ENCODE results near the gene PEX11B. TPM values are rescaled to one million over a fixed set of nuclear protein-coding genes. Genes with fewer than 3 reads are reported as not detected.

The PEX11B gene
- total RNA-seq, 1 experiment from 2014 or later: 19.7 TPM

DNA sequence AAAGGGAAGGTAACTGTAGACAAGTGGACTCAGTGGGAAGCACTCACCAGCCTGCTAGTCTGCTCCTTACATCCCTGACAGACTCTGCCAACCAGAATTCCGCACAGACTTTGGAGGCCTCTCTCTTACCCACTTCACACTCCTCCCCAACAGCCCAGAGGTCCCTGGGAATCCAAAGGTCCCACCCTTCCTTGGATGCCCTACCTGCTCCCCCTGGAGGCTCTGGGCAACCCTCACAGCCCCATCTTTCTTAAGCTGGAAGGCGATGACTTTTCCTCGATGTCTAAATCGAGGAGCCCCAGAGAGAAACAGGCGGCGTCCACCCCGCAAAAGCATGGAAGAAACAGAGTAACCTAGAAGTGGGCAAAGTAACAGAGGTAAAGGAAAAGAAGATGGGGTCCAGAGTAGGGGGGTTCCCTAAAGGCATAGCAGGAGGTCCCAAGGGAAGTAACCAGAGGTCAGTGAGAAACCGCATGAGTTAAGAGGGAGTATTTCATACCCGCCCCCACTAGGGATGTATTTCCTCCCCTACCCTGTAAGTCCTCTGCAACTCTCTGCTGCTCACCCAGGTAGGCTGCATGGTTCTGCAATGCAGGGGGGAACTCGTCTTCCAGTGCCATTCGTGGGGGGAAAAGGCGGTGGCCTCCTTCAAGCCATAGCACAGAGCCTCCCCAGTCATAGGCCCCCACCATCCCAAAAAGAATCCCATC is 17.1 kb downstream of the PEX11B start:
- BruUV-seq (replicated peaks): no TSS peak
- H3K9me2 ChIP-seq (ENCODE audit: insufficient read depth): no peaks in the 10 kb centered on the region
- ChIA-PET POLR2A (ENCODE audit: unreplicated experiment) (no interaction called here), CTCF (no interaction called here)
- H2AFZ ChIP-seq: no peak overlapping the region
- TF ChIP-seq, protein P1, sequence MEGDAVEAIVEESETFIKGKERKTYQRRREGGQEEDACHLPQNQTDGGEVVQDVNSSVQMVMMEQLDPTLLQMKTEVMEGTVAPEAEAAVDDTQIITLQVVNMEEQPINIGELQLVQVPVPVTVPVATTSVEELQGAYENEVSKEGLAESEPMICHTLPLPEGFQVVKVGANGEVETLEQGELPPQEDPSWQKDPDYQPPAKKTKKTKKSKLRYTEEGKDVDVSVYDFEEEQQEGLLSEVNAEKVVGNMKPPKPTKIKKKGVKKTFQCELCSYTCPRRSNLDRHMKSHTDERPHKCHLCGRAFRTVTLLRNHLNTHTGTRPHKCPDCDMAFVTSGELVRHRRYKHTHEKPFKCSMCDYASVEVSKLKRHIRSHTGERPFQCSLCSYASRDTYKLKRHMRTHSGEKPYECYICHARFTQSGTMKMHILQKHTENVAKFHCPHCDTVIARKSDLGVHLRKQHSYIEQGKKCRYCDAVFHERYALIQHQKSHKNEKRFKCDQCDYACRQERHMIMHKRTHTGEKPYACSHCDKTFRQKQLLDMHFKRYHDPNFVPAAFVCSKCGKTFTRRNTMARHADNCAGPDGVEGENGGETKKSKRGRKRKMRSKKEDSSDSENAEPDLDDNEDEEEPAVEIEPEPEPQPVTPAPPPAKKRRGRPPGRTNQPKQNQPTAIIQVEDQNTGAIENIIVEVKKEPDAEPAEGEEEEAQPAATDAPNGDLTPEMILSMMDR (conservative IDR thresholded peaks at IDR 0.05): no peak
- no peak for TF ChIP-seq EZH2 (IDR thresholded peaks at IDR 0.05; ENCODE audit: low read depth)
- H3K36me3 ChIP-seq (ENCODE audit: low read depth): no peaks in the 10 kb centered on the region
- no peaks in the 10 kb centered on the region for H3K4me1 ChIP-seq (replicated peaks; ENCODE audit: insufficient read depth)
- H3K79me2 ChIP-seq (ENCODE audit: low read depth): no peaks in the 10 kb centered on the region
- H4K20me1 ChIP-seq (ENCODE audit: insufficient read depth): no peaks in the 10 kb centered on the region
- no peak overlapping the region for H3K4me2 ChIP-seq
- no peak for DNase-seq
- no peak overlapping the region for H3K27ac ChIP-seq
- intact Hi-C loops (cut with micrococcal nuclease; ENCODE audit: unreplicated experiment): no loop called here
- no peaks in the 10 kb centered on the region for H3K27me3 ChIP-seq (ENCODE audit: insufficient read depth, low read depth)
- no peaks in the 10 kb centered on the region for H3F3A ChIP-seq (ENCODE audit: insufficient read depth, low read depth)
- H3K4me3 ChIP-seq: no peak overlapping the region
- no peaks in the 10 kb centered on the region for H3K9me3 ChIP-seq (ENCODE audit: insufficient read depth, low read depth)

DNA sequence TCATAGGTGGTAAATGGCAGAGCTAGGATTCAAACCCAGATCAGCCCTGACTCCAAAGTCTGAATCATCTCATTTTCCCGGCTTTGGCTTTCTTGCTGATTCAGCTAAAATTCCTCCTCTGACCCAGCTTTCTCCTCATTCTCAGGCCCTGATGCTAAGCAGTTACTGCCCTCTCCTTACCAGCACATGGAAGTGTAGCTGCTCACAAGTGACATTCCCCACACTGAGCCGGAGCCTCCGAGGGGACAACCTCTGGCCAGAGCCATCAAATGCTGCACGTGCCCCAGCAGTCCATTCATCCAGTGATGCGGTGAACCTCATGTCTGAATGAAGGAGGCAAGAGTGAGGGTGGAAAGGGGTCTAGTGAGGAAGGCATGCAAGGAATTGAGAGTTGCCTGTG is 19.8 kb downstream of the PEX11B start:
- Histone ChIP-seq H3K4me3 (no peak overlapping the region), H3K9me2 (ENCODE audit: insufficient read depth) (no peaks in the 10 kb centered on the region), H3K4me2 (no peak overlapping the region), H4K20me1 (ENCODE audit: insufficient read depth) (no peaks in the 10 kb centered on the region), H3F3A (ENCODE audit: insufficient read depth, low read depth) (no peaks in the 10 kb centered on the region), H3K27me3 (ENCODE audit: insufficient read depth, low read depth) (no peaks in the 10 kb centered on the region), H3K79me2 (ENCODE audit: low read depth) (no peaks in the 10 kb centered on the region), H3K36me3 (ENCODE audit: low read depth) (no peaks in the 10 kb centered on the region), H3K9me3 (ENCODE audit: insufficient read depth, low read depth) (no peaks in the 10 kb centered on the region), H3K4me1 (replicated peaks; ENCODE audit: insufficient read depth) (0 out of 2 replicates have a peak, but pooled peaks cover under 1% of the 10 kb centered on the region), H3K27ac (no peak overlapping the region), H2AFZ (no peak overlapping the region)
- intact Hi-C loops (cut with micrococcal nuclease; ENCODE audit: unreplicated experiment): no loop called here
- DNase-seq: no peak
- POLR2A ChIA-PET (ENCODE audit: unreplicated experiment): no interaction called here
- no peak for TF ChIP-seq EZH2 (IDR thresholded peaks at IDR 0.05; ENCODE audit: low read depth)
- TF ChIP-seq, protein P1 (conservative IDR thresholded peaks at IDR 0.05): no peak
- CTCF ChIA-PET: no interaction called here
- no TSS peak for BruUV-seq (replicated peaks)

DNA sequence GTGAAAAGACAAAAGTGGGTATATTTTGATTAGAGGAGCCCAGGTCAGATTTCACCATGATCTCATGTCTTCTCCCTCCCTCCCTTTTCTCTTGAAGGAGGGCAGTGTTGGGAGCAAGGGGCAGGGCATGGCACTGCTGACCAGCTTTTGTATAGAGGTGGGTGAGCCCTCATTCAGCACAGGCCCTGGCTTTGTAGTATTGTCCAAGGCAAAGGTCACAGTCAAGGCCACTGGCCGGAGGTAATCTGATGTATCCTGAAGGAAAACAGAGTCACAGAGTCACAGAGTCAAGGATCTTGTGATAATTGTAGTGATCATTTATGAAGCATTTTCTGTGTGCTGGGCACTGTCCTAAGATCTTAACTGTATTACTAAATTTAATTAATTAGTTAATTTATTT is 20.5 kb downstream of the PEX11B start:
- TF ChIP-seq EZH2 (IDR thresholded peaks at IDR 0.05; ENCODE audit: low read depth): no peak
- TF ChIP-seq, protein P1 (conservative IDR thresholded peaks at IDR 0.05): no peak
- no peaks in the 10 kb centered on the region for H3K9me3 ChIP-seq (ENCODE audit: insufficient read depth, low read depth)
- H3K79me2 ChIP-seq (ENCODE audit: low read depth): no peaks in the 10 kb centered on the region
- no peaks in the 10 kb centered on the region for H3K9me2 ChIP-seq (ENCODE audit: insufficient read depth)
- no TSS peak for BruUV-seq (replicated peaks)
- H2AFZ ChIP-seq: no peak overlapping the region
- H3K4me2 ChIP-seq: no peak overlapping the region
- POLR2A ChIA-PET (ENCODE audit: unreplicated experiment): no interaction called here
- no peaks in the 10 kb centered on the region for H3K27me3 ChIP-seq (ENCODE audit: insufficient read depth, low read depth)
- no peak overlapping the region for H3K4me3 ChIP-seq
- CTCF ChIA-PET: no interaction called here
- DNase-seq: no peak
- no peak overlapping the region for H3K27ac ChIP-seq
- peaks cover 4% of the 10 kb centered on the region; the same call in 1 of the 2 replicates for H3F3A ChIP-seq (ENCODE audit: insufficient read depth, low read depth)
- H3K4me1 ChIP-seq (replicated peaks; ENCODE audit: insufficient read depth): peaks cover 9% of the 10 kb centered on the region
- no peaks in the 10 kb centered on the region for H3K36me3 ChIP-seq (ENCODE audit: low read depth)
- no peaks in the 10 kb centered on the region for H4K20me1 ChIP-seq (ENCODE audit: insufficient read depth)
- intact Hi-C loops (cut with micrococcal nuclease; ENCODE audit: unreplicated experiment): no loop called here

Data from PC-9 (cell line).